ENCODE results near the gene MAEA. TPM values are rescaled to one million over a fixed set of nuclear protein-coding genes. Genes with fewer than 3 reads are reported as not detected.
"Not testable (repeated sequence)": the region's sequence is repeated elsewhere in the genome, so short reads cannot be mapped to it uniquely, and the experiment has no call there.

The MAEA gene
- total RNA-seq, 2 donors from 2014 or later: 41.9 to 59.3 TPM

GRCh38 chr4:1365271-1366178 is 75.8 kb downstream of the MAEA start:
- intact Hi-C loops (cut with DNase I): no loop called here
- peak; percentile 2 for DNase-seq
- ATAC-seq: no peak

GRCh38 chr4:1366371-1367229 is 76.9 kb downstream of the MAEA start:
- intact Hi-C loops (cut with DNase I): no loop called here
- peak; percentile 11 for DNase-seq

GRCh38 chr4:1367230-1367935 is 77.7 kb downstream of the MAEA start:
- no peak for ATAC-seq
- no peak for DNase-seq
- intact Hi-C loops (cut with DNase I): no loop called here

More at GRCh38 chr4:1366371-1367229, 76.9 kb downstream of the MAEA start:
- ATAC-seq: no peak

GRCh38 chr4:1367936-1368289 is 78.2 kb downstream of the MAEA start:
- intact Hi-C loops (cut with DNase I): no loop called here
- no peak for ATAC-seq
- DNase-seq: peak; percentile 6

GRCh38 chr4:1368421-1369090 is 78.9 kb downstream of the MAEA start:
- DNase-seq: peak; percentile 13
- ATAC-seq: no peak
- intact Hi-C loops (cut with DNase I): no loop called here

GRCh38 chr4:1369091-1369450 is 79.4 kb downstream of the MAEA start:
- intact Hi-C loops (cut with DNase I): no loop called here
- ATAC-seq (no peak), DNase-seq (peak; percentile 9)

- ATAC-seq: no peak
- no peak for DNase-seq
- intact Hi-C loops (cut with DNase I): no loop called here
These were observed 79.9 kb downstream of the MAEA start for GRCh38 chr4:1369479-1370079.

GRCh38 chr4:1370321-1371124 is 80.8 kb downstream of the MAEA start:
- DNase-seq (peak; percentile 17), ATAC-seq (no peak)
- intact Hi-C loops (cut with DNase I): no loop called here

GRCh38 chr4:1371176-1372165 is 81.8 kb downstream of the MAEA start:
- intact Hi-C loops (cut with DNase I): no loop called here
- peak; percentile 7 for DNase-seq
- ATAC-seq: no peak

- DNase-seq; ATAC-seq; intact Hi-C loops (cut with DNase I): not testable (repeated sequence)
These were observed 82.9 kb downstream of the MAEA start for GRCh38 chr4:1372576-1372975.

GRCh38 chr4:1373892-1374705 is 84.4 kb downstream of the MAEA start:
- DNase-seq (peak; percentile 13), ATAC-seq (no peak)
- intact Hi-C loops (cut with DNase I): no loop called here

GRCh38 chr4:1374706-1375045 is 85.0 kb downstream of the MAEA start:
- DNase-seq: no peak
- ATAC-seq: no peak
- intact Hi-C loops (cut with DNase I): no loop called here

GRCh38 chr4:1375051-1375721 is 85.5 kb downstream of the MAEA start:
- DNase-seq (peak; percentile 18), ATAC-seq (no peak)
- intact Hi-C loops (cut with DNase I): no loop called here

- intact Hi-C loops (cut with DNase I): no loop called here
These were observed 86.2 kb downstream of the MAEA start for GRCh38 chr4:1375761-1376322.

GRCh38 chr4:1376391-1376840 is 86.7 kb downstream of the MAEA start:
- ATAC-seq: no peak
- DNase-seq: peak; percentile 15
- intact Hi-C loops (cut with DNase I): no loop called here

More at GRCh38 chr4:1375761-1376322, 86.2 kb downstream of the MAEA start:
- no peak for ATAC-seq
- peak; percentile 6 for DNase-seq

Data from left cardiac atrium (tissue), 4 donors.